HG03439 (cell line): ENCODE data around the gene KIAA2012.
A peak's percentile ranks its signal among the peaks of the same experiment; 100 is the strongest.
"Not testable (repeated sequence)": the region's sequence is repeated elsewhere in the genome, so short reads cannot be mapped to it uniquely, and the experiment has no call there.

ENCODE experiments used
- ATAC-seq: cut with Tn5 transposase; IDR thresholded peaks from one replicate; pipeline ENCODE4 v1.9.1; 2021; ENCODE audit warnings: mild to moderate bottlenecking, moderate library complexity; ENCODE audit not compliant: unreplicated experiment

KIAA2012 gene

DNA sequence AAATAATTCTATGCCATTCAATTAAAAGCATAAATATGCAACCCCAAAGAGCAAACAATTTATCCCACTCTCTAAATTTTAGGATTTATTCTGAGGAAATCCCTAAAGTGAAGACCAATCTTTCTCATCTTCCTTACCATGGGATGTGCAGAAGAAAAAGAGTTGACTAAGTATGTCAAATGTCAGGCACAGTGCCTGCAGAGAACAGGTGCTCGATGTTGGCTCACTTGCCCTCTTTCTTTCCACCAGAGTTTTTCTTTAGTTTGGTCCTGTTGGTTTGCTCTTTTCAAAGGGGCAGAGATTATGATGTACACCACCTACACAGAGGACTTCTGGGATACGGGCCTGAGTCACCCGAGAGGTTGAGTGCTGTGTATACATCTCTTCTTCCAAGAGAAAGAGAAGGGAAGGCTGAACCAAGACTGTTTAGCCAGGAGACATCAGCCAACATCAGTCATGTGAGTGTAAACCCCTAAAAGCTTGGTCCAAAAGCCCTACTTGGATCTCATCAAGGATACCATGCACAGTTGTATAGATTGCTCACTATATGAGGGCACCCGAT is 113.7 kb downstream of the KIAA2012 start:
- ATAC-seq, result no peak

- no peak for ATAC-seq
Measured at GRCh38 chr2:202187570-202187969, 114.5 kb downstream of the KIAA2012 start.

GRCh38 chr2:202193305-202193704 is 120.2 kb downstream of the KIAA2012 start:
- no peak for ATAC-seq

- no peak for ATAC-seq
Measured at GRCh38 chr2:202193881-202194353, 120.9 kb downstream of the KIAA2012 start.

GRCh38 chr2:202194418-202194817 is 121.4 kb downstream of the KIAA2012 start:
- no peak for ATAC-seq

GRCh38 chr2:202196727-202197126 is 123.7 kb downstream of the KIAA2012 start:
- no peak for ATAC-seq

DNA sequence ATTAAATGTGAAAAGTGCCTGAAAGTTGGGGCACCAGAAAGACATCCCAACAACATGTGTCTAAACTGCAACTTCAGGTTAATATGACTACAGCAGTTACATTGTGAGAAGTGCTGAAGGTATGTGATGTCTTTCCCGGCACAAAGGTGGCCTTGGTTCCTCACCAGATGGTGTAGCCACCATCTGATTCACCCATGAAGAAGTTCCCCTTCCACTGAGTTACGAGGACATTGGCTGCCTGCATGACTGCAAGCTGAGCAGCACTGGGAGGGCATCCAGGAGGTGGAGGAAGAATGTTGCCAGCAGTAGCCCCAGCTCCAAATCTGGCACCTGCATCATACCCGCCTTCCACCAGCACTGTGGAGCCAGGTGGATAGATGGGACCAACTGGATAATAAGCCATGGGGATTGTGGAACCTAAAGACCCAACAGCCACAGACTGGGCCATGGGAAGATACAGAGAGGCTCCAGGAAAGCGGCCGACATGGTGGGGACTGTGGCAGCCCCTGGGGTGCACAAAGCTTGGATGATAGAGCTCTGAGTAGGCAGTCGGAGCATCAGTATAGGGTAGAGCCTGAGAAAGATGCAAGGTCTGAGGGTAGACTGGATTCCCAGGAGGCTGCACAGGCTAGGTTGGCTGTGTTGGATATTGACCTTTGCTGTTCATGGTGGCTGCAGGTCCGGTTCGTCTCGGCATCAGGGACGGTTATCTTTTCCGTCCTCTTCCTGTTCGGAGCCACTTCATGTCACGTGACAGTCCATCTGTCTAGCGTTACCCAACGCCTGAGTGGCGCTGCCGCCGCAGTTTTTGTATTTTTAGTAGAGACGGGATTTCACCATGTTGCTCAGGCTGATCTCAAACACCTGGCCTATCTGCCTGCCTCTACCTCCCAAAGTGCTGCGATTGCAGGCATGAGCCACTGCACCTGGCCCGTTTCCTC is 128.4 kb downstream of the KIAA2012 start:
- no peak for ATAC-seq

DNA sequence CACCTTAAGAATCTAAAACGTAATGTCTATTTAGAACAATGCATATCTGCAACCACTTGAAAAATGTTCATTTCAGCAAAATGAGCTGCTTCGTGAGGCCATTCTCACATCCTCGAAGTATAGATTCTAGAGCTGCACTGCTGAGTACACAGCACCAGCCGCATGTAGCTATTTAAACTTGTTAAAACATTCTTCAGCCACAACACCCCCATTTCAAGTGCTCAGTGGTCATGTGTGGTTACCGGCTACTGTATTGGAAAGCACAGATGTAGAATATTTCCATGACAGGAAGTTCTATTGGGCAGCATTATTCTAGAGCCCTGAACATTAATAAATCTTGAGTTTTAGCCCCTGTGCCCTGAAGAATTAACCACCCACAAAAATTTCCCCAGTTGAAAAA is 130.3 kb downstream of the KIAA2012 start:
- no peak for ATAC-seq

- ATAC-seq, result no peak
Measured at GRCh38 chr2:202204855-202205254, 131.8 kb downstream of the KIAA2012 start.

GRCh38 chr2:202208526-202208925 is 135.5 kb downstream of the KIAA2012 start:
- ATAC-seq, result no peak

- ATAC-seq, result no peak
Measured at GRCh38 chr2:202215179-202215578, 142.1 kb downstream of the KIAA2012 start.

GRCh38 chr2:202221873-202222272 is 148.8 kb downstream of the KIAA2012 start:
- ATAC-seq, result no peak

- peak; percentile 47 for ATAC-seq
Measured at GRCh38 chr2:202237787-202238233, 164.8 kb downstream of the KIAA2012 start.

DNA sequence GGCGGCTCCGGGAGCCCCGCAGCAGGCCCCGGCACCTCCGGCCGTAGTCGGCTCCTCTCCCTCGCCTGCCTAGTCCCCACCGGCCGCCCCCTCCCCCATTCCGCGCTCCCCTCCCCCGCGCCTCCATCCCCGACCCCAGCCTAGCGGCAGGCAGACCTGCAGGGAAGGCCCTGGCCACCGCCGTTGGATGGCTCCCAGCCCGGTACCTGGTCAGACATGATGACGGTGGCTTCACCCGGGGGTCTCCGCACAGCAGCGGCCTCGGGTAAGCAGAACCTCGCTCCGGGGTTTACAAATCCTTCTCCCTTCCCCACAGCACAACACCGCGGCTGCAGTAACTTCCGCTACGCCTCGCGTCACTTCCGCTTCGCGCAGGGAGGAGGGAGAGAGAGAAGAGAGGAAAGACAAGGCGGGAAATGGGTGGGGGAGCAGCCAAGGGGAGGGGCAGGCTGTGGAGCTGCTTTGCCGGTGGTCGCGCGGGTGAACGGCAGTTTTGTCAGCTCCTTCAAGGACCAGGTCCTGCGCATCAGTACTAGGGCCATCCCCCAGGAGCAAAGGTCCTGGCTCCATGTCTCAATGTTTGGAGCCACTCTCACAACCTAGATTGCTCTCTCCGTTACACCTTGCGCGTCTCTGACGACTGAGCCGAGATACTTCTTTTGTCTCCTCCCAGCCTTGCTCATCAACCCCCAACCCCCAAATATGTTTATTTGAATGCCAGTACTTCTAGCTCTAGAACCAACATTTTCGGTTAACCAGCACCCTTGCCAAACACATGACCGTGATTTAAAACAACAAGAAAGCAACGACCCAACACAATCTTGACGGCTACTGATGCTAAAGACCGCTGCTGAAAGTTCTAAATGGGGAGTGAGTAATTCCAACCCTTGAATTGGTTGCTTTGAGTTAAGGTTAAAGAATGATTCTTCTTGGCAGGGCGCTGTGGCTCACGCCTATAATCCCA is 165.5 kb downstream of the KIAA2012 start, which contains the start of gene SUMO1:
Gene SUMO1, minus strand, starts transcription at position 364 of the 964 bp plus-strand sequence. Its CDS starts 146 bp downstream, at position 218.
- ATAC-seq, result peak; percentile 93

GRCh38 chr2:202247710-202248109 is 174.7 kb downstream of the KIAA2012 start:
- not testable (repeated sequence) for ATAC-seq

DNA sequence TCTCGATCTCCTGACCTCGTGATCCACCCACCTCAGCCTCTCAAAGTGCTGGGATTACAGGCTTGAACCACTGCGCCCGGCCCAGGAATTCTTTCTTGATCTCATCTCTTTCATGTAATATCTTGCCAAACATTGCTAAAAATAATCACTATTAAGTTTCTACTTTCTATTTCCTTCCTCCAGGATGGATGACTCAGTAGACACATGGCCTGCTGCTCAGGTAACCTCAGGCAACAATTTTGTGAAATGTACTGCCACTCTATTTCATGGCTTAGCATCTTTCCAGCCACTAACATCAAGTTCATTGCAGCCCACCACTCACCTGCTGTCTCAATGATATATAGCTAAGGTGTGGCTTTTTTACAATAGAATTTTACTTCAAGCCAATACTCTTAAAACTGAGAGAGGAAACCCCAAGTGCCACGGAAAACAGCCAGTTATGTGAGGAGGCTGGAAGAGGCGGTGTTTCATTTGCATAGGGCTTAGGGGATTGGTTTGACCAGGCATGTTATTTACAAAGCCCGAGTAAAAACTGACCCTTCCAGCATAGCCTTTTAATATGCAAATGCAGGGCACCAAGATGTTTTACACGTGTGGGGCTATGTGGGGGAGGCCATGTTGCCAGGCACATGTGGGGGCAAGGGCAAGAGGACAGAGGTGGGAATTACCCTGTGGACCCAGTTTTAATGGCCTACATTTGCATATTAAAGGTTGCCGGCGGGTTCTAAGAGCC is 176.6 kb downstream of the KIAA2012 start:
- ATAC-seq, result no peak

- ATAC-seq, result no peak
Measured at GRCh38 chr2:202251494-202251893, 178.4 kb downstream of the KIAA2012 start.
